Iris pigment epithelial cell (primary cell): ENCODE data around the gene TNIK.

Experiments used
- DNase-seq: peaks from one replicate; pipeline ENCODE4 v3.0.0-alpha.2; 2011; ENCODE audit warnings: low read depth

TNIK gene

GRCh38 chr3:171190668-171191067 is 269.5 kb downstream of the TNIK start:
- DNase-seq, result peak; percentile 40

GRCh38 chr3:171189394-171190080 is 270.7 kb downstream of the TNIK start:
- DNase-seq, result no peak

GRCh38 chr3:171187706-171188290 is 272.4 kb downstream of the TNIK start:
- peak; percentile 44 for DNase-seq

GRCh38 chr3:171186817-171187500 is 273.2 kb downstream of the TNIK start:
- DNase-seq, result no peak

- DNase-seq, result no peak
These were observed 273.8 kb downstream of the TNIK start for GRCh38 chr3:171186383-171186782.

- no peak for DNase-seq
These were observed 274.2 kb downstream of the TNIK start for GRCh38 chr3:171185959-171186358.

- no peak for DNase-seq
These were observed 275.8 kb downstream of the TNIK start for GRCh38 chr3:171184372-171184771.

GRCh38 chr3:171183042-171183441 is 277.2 kb downstream of the TNIK start:
- DNase-seq, result peak; percentile 46

GRCh38 chr3:171181907-171182690 is 278.1 kb downstream of the TNIK start:
- DNase-seq, result peak; percentile 72

GRCh38 chr3:171178714-171179113 is 281.5 kb downstream of the TNIK start:
- DNase-seq, result peak; percentile 47

- DNase-seq, result no peak
These were observed 282.7 kb downstream of the TNIK start for GRCh38 chr3:171177553-171177952.

- no peak for DNase-seq
These were observed 283.1 kb downstream of the TNIK start for GRCh38 chr3:171177056-171177455.

GRCh38 chr3:171176244-171176933 is 283.8 kb downstream of the TNIK start:
- no peak for DNase-seq

GRCh38 chr3:171175741-171176234 is 284.4 kb downstream of the TNIK start:
- peak; percentile 62 for DNase-seq

GRCh38 chr3:171173736-171174135 is 286.5 kb downstream of the TNIK start:
- peak; percentile 54 for DNase-seq

GRCh38 chr3:171172070-171172469 is 288.1 kb downstream of the TNIK start:
- DNase-seq, result no peak

GRCh38 chr3:171169866-171170265 is 290.3 kb downstream of the TNIK start:
- no peak for DNase-seq

- DNase-seq, result no peak
These were observed 290.8 kb downstream of the TNIK start for GRCh38 chr3:171169443-171169842.

- no peak for DNase-seq
These were observed 291.7 kb downstream of the TNIK start for GRCh38 chr3:171168551-171168950.

GRCh38 chr3:171168086-171168485 is 292.1 kb downstream of the TNIK start:
- DNase-seq, result peak; percentile 33

- DNase-seq, result no peak
These were observed 294.2 kb downstream of the TNIK start for GRCh38 chr3:171165983-171166382.

GRCh38 chr3:171165499-171165921 is 294.7 kb downstream of the TNIK start:
- DNase-seq, result no peak
